ENCODE data around the gene IRAG1.

The IRAG1 gene

DNA sequence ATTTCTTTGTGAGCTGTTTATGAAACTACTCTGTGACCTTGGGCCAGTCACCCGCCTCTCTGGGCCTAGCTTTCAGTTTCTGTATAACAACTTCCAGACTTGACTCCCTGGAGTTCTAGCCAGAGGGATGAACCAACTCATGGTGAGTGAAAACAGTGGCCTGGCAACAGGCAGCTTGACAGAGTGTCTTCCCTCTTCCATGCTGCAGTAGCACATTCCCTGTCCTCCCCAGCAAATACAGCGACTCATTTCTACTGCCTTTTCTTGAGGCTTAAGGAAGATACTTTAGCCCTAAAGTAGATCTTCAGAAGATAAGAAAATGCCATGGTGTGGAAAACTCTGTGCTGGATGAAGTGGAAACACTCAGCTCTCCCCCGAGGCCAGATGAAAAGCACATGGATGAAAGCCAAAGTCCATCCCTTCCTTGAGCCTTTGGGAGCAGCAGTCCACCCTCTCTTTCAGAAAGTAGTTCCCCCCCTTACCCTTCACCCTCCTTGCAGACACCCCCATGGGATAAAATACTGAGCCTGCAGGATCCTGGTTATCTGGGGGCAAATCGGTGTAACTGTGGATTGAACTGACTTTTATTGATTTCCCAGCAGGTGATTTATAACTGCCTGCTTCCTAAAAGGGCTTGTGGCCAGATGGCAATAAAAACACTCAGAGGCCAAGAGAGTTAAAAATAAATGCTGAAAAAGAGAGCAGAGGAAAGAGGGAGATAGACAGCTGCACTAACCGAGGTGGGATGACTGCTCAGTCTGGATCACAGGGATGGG, 24.1 kb downstream of the IRAG1 start:
- TF ChIP-seq EP300 (IDR thresholded peaks at IDR 0.05; ENCODE audit: borderline replicate concordance): no peak
- no peak for TF ChIP-seq CEBPB (IDR thresholded peaks at IDR 0.05)
- TF ChIP-seq, protein P1, sequence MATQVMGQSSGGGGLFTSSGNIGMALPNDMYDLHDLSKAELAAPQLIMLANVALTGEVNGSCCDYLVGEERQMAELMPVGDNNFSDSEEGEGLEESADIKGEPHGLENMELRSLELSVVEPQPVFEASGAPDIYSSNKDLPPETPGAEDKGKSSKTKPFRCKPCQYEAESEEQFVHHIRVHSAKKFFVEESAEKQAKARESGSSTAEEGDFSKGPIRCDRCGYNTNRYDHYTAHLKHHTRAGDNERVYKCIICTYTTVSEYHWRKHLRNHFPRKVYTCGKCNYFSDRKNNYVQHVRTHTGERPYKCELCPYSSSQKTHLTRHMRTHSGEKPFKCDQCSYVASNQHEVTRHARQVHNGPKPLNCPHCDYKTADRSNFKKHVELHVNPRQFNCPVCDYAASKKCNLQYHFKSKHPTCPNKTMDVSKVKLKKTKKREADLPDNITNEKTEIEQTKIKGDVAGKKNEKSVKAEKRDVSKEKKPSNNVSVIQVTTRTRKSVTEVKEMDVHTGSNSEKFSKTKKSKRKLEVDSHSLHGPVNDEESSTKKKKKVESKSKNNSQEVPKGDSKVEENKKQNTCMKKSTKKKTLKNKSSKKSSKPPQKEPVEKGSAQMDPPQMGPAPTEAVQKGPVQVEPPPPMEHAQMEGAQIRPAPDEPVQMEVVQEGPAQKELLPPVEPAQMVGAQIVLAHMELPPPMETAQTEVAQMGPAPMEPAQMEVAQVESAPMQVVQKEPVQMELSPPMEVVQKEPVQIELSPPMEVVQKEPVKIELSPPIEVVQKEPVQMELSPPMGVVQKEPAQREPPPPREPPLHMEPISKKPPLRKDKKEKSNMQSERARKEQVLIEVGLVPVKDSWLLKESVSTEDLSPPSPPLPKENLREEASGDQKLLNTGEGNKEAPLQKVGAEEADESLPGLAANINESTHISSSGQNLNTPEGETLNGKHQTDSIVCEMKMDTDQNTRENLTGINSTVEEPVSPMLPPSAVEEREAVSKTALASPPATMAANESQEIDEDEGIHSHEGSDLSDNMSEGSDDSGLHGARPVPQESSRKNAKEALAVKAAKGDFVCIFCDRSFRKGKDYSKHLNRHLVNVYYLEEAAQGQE (IDR thresholded peaks at IDR 0.05; ENCODE audit: low read depth): no peak
- no peak for TF ChIP-seq RAD21 (IDR thresholded peaks at IDR 0.05; ENCODE audit: low read depth)
- TF ChIP-seq NFIC (IDR thresholded peaks at IDR 0.05): no peak
- TF ChIP-seq, protein P2, sequence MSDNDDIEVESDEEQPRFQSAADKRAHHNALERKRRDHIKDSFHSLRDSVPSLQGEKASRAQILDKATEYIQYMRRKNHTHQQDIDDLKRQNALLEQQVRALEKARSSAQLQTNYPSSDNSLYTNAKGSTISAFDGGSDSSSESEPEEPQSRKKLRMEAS (IDR thresholded peaks at IDR 0.05): no peak
- no peak for TF ChIP-seq FOXM1 (IDR thresholded peaks at IDR 0.05; ENCODE audit: borderline replicate concordance, low read depth)
- no peak for TF ChIP-seq ZBTB7A (IDR thresholded peaks at IDR 0.05; ENCODE audit: low read depth)
- TF ChIP-seq TCF12 (IDR thresholded peaks at IDR 0.05; ENCODE audit: low read depth): no peak
- no peak for TF ChIP-seq TEAD4 (IDR thresholded peaks at IDR 0.05)
- no peak for TF ChIP-seq YY1 (IDR thresholded peaks at IDR 0.05; ENCODE audit: low read depth)
- TF ChIP-seq, protein P3, sequence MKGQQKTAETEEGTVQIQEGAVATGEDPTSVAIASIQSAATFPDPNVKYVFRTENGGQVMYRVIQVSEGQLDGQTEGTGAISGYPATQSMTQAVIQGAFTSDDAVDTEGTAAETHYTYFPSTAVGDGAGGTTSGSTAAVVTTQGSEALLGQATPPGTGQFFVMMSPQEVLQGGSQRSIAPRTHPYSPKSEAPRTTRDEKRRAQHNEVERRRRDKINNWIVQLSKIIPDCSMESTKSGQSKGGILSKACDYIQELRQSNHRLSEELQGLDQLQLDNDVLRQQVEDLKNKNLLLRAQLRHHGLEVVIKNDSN (IDR thresholded peaks at IDR 0.05): no peak

DNA sequence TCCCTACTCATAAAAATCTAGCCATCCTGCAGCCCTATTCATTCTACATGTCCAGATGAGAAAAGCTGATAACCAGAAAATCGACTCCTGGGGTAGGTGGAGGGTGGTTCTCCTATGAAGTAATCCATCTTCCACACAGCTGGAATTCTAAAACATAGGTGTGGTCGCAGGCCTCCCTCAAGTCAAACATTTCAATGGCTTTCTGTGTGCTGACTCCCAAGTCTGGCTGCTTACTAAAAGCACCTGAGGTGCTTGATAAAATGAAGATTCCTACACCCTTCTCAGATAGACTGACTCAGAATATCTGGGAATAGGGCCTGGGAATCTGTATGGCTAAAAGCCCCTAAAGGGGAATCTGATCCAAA, 26.1 kb downstream of the IRAG1 start:
- no peak for TF ChIP-seq EGR1 (IDR thresholded peaks at IDR 0.05)
- no peak for TF ChIP-seq TCF12 (IDR thresholded peaks at IDR 0.05; ENCODE audit: low read depth)
- TF ChIP-seq, protein P3 (IDR thresholded peaks at IDR 0.05): no peak
- TF ChIP-seq CEBPB (IDR thresholded peaks at IDR 0.05): no peak
- TF ChIP-seq TAF1 (IDR thresholded peaks at IDR 0.05; ENCODE audit: low read depth): no peak

DNA sequence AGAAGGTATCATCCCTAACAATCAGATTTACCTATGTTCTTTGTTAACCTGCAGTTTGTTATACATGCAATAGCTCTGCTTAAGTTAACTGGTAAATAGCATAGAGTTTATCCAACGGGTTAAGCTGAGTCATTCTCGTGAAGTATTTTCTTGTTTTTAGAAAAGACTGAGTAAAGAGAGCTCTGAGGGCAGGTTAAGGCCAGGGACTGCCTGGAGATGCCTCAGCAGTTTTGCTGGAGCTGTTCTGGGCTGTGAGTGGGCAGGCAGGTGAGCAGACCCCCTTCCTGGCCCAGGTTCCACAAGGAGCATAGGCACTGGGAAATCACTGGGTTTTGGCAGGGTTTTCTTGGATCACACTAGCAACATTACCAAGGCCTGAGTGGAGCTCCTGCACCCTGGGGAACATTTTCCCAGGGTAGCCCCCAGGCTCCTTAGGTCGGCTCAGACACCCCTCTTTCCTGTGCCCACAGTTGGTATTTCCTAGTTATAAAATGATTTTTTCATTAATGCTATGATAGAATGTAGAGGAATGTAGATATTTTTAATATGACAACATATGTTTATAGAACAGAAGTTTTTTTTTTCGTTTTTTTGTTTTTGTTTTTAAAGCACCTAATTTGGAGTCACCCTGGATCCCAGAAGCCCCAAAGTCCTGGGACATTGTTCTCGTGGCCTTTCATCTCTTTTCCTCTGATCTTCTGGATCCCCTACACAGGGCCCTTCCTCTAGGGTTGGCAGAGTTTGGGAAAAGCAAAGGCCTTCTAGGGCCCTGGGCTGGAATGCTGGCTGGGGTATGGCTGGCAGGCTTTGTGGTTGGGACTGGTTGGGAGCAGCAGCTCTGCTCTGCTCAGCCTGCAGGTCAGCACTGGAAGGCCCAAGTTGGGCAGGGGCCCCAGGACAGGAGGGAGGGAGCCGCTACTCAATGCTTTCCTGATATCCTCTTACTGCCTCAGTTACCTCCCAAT, 26.7 kb downstream of the IRAG1 start:
- TF ChIP-seq, protein P3 (IDR thresholded peaks at IDR 0.05): no peak
- TF ChIP-seq, protein P2 (IDR thresholded peaks at IDR 0.05): no peak
- TF ChIP-seq TCF12 (IDR thresholded peaks at IDR 0.05; ENCODE audit: low read depth) (no peak), EGR1 (IDR thresholded peaks at IDR 0.05) (no peak), NFIC (IDR thresholded peaks at IDR 0.05) (no peak), CREB1 (IDR thresholded peaks at IDR 0.05; ENCODE audit: low read depth) (no peak), TAF1 (IDR thresholded peaks at IDR 0.05; ENCODE audit: low read depth) (no peak), FOXM1 (IDR thresholded peaks at IDR 0.05; ENCODE audit: borderline replicate concordance, low read depth) (no peak), YY1 (IDR thresholded peaks at IDR 0.05; ENCODE audit: low read depth) (no peak)
- TF ChIP-seq, protein P1 (IDR thresholded peaks at IDR 0.05; ENCODE audit: low read depth): no peak

DNA sequence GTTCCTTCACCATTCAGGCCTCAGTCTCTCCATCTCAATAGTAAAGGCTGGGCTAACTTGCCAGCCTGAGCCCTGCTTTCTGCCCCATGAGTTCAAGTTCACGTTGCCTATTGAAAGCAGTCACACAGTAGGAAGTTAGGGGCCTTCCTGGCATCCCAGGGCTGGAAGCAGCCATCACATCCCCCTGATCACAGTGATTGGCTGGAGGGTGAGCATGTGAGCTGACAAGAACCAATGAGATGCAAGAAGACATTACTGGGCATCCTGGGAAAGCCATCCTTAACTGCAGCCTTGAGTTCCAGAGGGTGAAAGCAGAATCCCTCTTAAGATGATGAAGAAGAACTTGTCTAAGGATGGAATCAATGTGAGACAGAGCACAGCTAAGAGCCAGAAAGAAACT, 29.1 kb downstream of the IRAG1 start:
- TF ChIP-seq, protein P3 (IDR thresholded peaks at IDR 0.05): peak; percentile 60
- no peak for TF ChIP-seq EP300 (IDR thresholded peaks at IDR 0.05; ENCODE audit: borderline replicate concordance)
- TF ChIP-seq RAD21 (IDR thresholded peaks at IDR 0.05; ENCODE audit: low read depth): no peak
- no peak for TF ChIP-seq EGR1 (IDR thresholded peaks at IDR 0.05)
- no peak for TF ChIP-seq TEAD4 (IDR thresholded peaks at IDR 0.05)
- no peak for TF ChIP-seq YY1 (IDR thresholded peaks at IDR 0.05; ENCODE audit: low read depth)
- TF ChIP-seq ZBTB7A (IDR thresholded peaks at IDR 0.05; ENCODE audit: low read depth): no peak
- no peak for TF ChIP-seq TAF1 (IDR thresholded peaks at IDR 0.05; ENCODE audit: low read depth)
- TF ChIP-seq CEBPB (IDR thresholded peaks at IDR 0.05): no peak
